SK-N-MC (cell line): ENCODE results near the gene LANCL2.

Source experiments
- EZH2 ChIP-seq: fragments of 200-600 bp; sonication (generic); IDR thresholded peaks from one replicate; pipeline ENCODE4 v1.6.1; 2017; ENCODE audit warnings: antibody characterized with exemption
- POLR2AphosphoS5 ChIP-seq: IDR thresholded peaks from 2 replicates; pipeline ENCODE4 v1.6.1; 2012; ENCODE audit warnings: mild to moderate bottlenecking, low read depth, low read length, borderline replicate concordance

- no peak for TF ChIP-seq POLR2AphosphoS5
- no peak for TF ChIP-seq EZH2
Observed at GRCh38 chr7:55427342-55427741, 62.2 kb downstream of the LANCL2 start.
